Kidney (tissue), 14 donors: ENCODE data around the gene ZNF106. TPM values are rescaled to one million over a fixed set of nuclear protein-coding genes. Genes with fewer than 3 reads are reported as not detected.

ENCODE experiments used
- DNase-seq, 5 donors: peaks; one replicate each; pipeline ENCODE4 v3.0.0-alpha.2; 2013 to 2020
- FAIRE-seq: peaks from 2 replicates; lab custom pipeline; 2012; peaks lifted over from hg19 to GRCh38; lab: Jason Lieb, UNC
- H3K27ac ChIP-seq, 2 donors: one replicate each; pipeline ENCODE4 v1.7.0; 2013; ENCODE audit warnings: low read depth in 2 of 2, low read length in 2 of 2, inconsistent platforms in 1 of 2
- H3K27me3 ChIP-seq: one replicate; pipeline ENCODE4 v1.7.1; 2013; ENCODE audit warnings: low read length, inconsistent platforms; ENCODE audit not compliant: control insufficient read depth, insufficient read depth
- H3K36me3 ChIP-seq, 3 donors: one replicate each; pipeline versions ENCODE4 v1.7.0 to v1.7.1; 2013; ENCODE audit warnings: low read length in 3 of 3, control low read depth in 1 of 3, inconsistent platforms in 1 of 3; ENCODE audit not compliant: insufficient read depth in 3 of 3, control insufficient read depth in 2 of 3
- H3K4me1 ChIP-seq, 3 donors: one replicate each; pipeline versions ENCODE4 v1.7.0 to v1.7.1; 2013; ENCODE audit warnings: low read length in 3 of 3, inconsistent platforms in 1 of 3, low read depth in 1 of 3; ENCODE audit not compliant: control insufficient read depth in 2 of 3, insufficient read depth in 2 of 3
- H3K4me3 ChIP-seq, 3 donors: one replicate each; pipeline versions ENCODE4 v1.7.0 to v1.8.1; 2013; ENCODE audit warnings: low read length in 3 of 3, control low read depth in 1 of 3, inconsistent platforms in 1 of 3
- H3K9ac ChIP-seq, 3 donors: one replicate each; pipeline versions ENCODE4 v1.7.0 to v1.7.1; 2013; ENCODE audit warnings: low read length in 3 of 3, control low read depth in 1 of 3, inconsistent platforms in 1 of 3
- H3K9me3 ChIP-seq, 3 donors: one replicate each; pipeline versions ENCODE4 v1.7.0 to v1.7.1; 2013; ENCODE audit warnings: low read length in 3 of 3, control low read depth in 1 of 3, inconsistent platforms in 1 of 3; ENCODE audit not compliant: control insufficient read depth in 2 of 3, insufficient read depth in 1 of 3
- intact Hi-C: fragments of 100-400 bp; cut with DNase I; formaldehyde crosslinking; loops from one replicate; pipeline ENCODE4 v1.11.1; 2022
- polyA plus RNA-seq: library from polyadenylated mRNA; stranded (reverse); fragments of 350-450 nt; fragmentation: Illumina TruSeq; extraction: RNeasy Lipid Tissue Mini Kit (QIAGEN cat#74804); gene quantifications from one replicate; pipeline ENCODE4 v1.2.3, GENCODE V29; 2014; ENCODE audit warnings: low read depth, low replicate concordance; ENCODE audit not compliant: insufficient read depth
- total RNA-seq: library from RNA; stranded (reverse); fragmentation: NEBNext Ultra II Directional; extraction: Animal tissue kit (Norgen Biotek cat#: 25700); gene quantifications from one replicate; pipeline ENCODE4 v1.2.1, GENCODE V29; 2021
- TF ChIP-seq, protein P1 (sequence below): IDR thresholded peaks from 3 replicates; pipeline ENCODE4 v1.5.1; 2012; ENCODE audit warnings: mild to moderate bottlenecking, moderate library complexity, borderline replicate concordance; ENCODE audit not compliant: insufficient read depth; ENCODE audit errors: extremely low read depth
- donor health status: control.
- donor health status: control.
- donor health status: control.
- donor health status: control.
- donor health status: control.
- donor health status: DM: yes; HTN: yes; CAD: no.
- donor health status: Normal renal cell carcinoma (clear cell type).

The ZNF106 gene
- total and polyA plus RNA-seq, 2 donors from 2014 or later, result 7.2 to 52.0 TPM

DNA sequence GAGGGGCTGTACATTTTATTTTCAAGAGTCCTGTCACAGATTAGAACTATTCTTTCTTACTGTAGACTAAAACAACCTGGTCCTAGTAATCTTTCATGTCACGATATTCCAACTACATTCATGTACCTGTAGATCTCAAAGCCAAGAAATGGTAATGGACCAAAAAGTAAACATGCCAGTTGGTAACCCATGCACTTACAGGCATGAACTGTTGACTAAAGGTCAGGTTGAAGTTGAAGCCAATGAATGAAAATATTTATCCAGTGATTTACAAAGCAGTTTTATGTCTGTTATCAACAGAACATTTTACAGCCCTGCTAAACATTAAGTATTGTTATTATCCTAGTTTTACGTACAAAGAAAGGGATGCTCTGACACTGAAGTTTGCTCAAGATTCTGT lies 32.4 kb upstream of the ZNF106 start:
- no peak for DNase-seq
- H3K27me3 ChIP-seq, result no peaks in the 10 kb centered on the region
- peaks cover 0 to 8% (median 2%) of the 10 kb centered on the region in 3 donors for H3K36me3 ChIP-seq
- intact Hi-C loops, result no loop called here
- no peak overlapping the region for H3K4me3 ChIP-seq
- H3K9ac ChIP-seq, result no peak overlapping the region
- no peaks in the 10 kb centered on the region for H3K4me1 ChIP-seq
- TF ChIP-seq, protein P1, sequence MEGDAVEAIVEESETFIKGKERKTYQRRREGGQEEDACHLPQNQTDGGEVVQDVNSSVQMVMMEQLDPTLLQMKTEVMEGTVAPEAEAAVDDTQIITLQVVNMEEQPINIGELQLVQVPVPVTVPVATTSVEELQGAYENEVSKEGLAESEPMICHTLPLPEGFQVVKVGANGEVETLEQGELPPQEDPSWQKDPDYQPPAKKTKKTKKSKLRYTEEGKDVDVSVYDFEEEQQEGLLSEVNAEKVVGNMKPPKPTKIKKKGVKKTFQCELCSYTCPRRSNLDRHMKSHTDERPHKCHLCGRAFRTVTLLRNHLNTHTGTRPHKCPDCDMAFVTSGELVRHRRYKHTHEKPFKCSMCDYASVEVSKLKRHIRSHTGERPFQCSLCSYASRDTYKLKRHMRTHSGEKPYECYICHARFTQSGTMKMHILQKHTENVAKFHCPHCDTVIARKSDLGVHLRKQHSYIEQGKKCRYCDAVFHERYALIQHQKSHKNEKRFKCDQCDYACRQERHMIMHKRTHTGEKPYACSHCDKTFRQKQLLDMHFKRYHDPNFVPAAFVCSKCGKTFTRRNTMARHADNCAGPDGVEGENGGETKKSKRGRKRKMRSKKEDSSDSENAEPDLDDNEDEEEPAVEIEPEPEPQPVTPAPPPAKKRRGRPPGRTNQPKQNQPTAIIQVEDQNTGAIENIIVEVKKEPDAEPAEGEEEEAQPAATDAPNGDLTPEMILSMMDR, result no peak
- no peak for FAIRE-seq
- no peaks in the 10 kb centered on the region for H3K9me3 ChIP-seq
- H3K27ac ChIP-seq, result no peak overlapping the region

DNA sequence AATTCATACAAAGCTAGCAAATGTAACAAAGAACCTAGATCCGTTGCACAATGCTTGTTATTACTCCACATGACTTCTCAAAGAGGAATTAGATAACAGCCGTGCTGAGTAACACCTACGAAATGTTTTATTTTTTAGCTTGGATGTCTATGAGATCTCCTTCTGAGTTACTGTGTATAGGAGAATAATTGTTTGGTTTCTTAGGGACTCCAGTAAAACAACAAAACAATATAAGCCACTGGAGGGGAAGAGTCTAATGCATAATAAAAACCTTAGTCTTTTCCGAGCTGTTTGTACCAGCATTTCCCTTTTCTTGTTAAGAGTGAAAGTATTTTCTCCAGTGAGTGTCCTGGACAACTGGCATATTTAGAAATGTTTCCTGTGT lies 20.1 kb upstream of the ZNF106 start:
- intact Hi-C loops, result no loop called here
- H3K4me3 ChIP-seq, result peak overlapping the region in 1 of 3 donors; percentile 8

DNA sequence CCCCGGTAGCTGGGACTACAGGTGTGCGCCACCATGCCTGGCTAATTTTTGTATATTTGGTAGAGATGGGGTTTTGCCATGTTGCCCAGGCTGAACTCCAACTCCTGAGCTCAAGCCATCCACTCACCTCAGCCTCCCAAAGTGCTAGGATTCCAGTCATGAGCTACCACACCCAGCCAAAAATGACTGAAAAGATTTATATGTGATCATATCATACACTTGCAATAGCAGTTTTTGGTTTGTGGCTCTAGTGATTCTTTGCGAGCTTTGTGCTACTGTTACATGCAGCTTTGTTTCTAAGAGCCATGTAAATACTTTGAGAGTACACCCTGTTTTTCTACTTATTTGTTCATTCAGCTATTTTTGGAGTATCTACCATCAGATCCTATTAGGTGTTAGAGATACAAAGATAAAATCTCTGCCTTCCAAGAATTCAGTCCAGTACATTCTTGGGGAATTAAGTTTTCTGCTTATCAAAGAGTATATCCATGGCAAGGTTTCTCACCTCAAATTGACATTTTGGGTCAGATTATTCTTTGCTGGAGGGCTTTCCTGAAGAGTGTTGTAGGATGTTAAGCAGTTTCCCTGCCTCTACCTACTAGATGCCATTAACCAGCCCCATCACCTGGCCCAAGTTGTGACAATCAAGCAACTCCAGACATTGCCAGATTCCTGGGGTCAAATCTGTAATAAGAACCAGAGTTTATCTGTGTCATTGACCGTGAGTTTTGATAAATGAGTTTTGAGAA lies 19.5 kb upstream of the ZNF106 start:
- DNase-seq, result no peak
- H3K27ac ChIP-seq, result no peak overlapping the region
- TF ChIP-seq, protein P1, result no peak
- FAIRE-seq, result no peak
- H3K4me1 ChIP-seq, result peaks cover 0 to 4% (median 0%) of the 10 kb centered on the region in 3 donors
- no peak overlapping the region for H3K4me3 ChIP-seq
- intact Hi-C loops, result no loop called here
- H3K36me3 ChIP-seq, result peaks cover 2 to 7% (median 2%) of the 10 kb centered on the region in 3 donors
- no peak overlapping the region for H3K9ac ChIP-seq
- H3K27me3 ChIP-seq, result no peaks in the 10 kb centered on the region
- no peaks in the 10 kb centered on the region for H3K9me3 ChIP-seq

More for the DNA sequence above, 20.1 kb upstream of the ZNF106 start:
- peaks cover 2 to 8% (median 3%) of the 10 kb centered on the region in 3 donors for H3K36me3 ChIP-seq
- peaks cover 0 to 4% (median 0%) of the 10 kb centered on the region in 3 donors for H3K4me1 ChIP-seq
- no peak for DNase-seq
- no peaks in the 10 kb centered on the region for H3K27me3 ChIP-seq
- no peaks in the 10 kb centered on the region for H3K9me3 ChIP-seq
- H3K27ac ChIP-seq, result no peak overlapping the region
- H3K9ac ChIP-seq, result no peak overlapping the region
- TF ChIP-seq, protein P1, result no peak
- no peak for FAIRE-seq
